Activated effector memory CD4-positive, alpha-beta T cell treated with Interleukin-2 at 50 U/mL for 16 hours (primary cell): ENCODE data around the gene ACYP1.
"Not testable (repeated sequence)": the region's sequence is repeated elsewhere in the genome, so short reads cannot be mapped to it uniquely, and the experiment has no call there.

Experiments used
- DNase-seq: peaks from one replicate; pipeline ENCODE4 v3.0.0-alpha.2; 2020

Gene ACYP1

DNA sequence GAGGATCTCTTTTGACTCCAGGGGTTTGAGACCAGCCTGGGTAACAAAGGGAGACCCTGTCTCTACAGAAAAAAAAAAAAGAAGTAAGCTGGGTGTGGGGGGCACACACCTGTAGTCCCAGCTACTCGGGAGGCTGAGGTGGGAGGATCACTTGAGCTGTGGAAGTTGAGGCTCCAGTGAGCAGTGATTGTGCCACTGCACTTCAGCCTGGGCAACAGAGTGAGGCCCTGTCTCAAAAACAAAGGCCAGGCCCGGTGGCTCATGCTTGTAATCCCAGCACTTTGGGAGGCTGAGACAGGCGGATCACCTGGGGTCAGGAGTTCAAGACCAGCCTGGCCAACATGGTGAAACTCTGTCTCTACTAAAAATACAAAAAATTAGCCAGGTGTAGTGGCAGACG lies 3.9 kb upstream of the ACYP1 start:
- not testable (repeated sequence) for DNase-seq

GRCh38 chr14:75067212-75067611 lies 3.4 kb upstream of the ACYP1 start:
- no peak for DNase-seq

GRCh38 chr14:75066691-75067090 lies 2.9 kb upstream of the ACYP1 start:
- DNase-seq, result no peak

DNA sequence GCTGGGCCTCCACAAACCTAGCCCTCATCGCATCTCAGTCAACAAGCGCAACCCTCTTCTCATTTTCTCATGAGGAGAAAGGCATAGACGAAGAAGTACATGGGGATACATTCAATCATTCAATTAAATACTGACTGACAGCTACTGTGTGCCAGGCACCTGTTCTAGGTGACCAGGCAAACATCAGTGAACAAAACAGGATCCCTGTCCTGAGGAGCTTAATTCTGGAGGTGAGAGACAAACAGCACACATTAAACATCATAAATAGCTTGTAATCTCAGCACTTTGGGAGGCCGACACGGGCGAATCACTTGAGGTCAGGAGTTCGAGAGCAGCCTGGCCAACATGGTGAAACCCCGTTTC lies 362 bp upstream of the ACYP1 start:
- DNase-seq, result no peak

- DNase-seq, result no peak
Observed at GRCh38 chr14:75063013-75063412, 811 bp downstream of the ACYP1 start.

- DNase-seq, result no peak
Observed at GRCh38 chr14:75060420-75060819, 3.4 kb downstream of the ACYP1 start.

DNA sequence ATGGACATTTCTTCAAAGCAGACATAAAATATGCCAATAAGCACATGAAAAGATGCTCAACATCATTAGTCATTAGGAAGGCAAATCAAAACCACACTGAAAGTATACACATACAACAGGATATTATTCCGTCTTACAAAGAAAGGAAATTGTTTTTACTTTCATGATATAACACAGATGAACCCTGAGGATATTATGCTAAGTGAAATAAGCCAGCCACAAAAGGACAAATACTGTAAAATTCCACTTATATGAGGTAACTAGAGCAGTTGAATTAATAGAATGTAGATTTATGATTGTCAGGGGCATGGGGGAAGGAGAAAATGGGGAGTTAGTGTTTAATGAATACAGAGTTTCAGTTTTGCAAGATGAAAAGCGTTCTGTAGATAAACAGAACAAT lies 4.2 kb downstream of the ACYP1 start:
- no peak for DNase-seq

DNA sequence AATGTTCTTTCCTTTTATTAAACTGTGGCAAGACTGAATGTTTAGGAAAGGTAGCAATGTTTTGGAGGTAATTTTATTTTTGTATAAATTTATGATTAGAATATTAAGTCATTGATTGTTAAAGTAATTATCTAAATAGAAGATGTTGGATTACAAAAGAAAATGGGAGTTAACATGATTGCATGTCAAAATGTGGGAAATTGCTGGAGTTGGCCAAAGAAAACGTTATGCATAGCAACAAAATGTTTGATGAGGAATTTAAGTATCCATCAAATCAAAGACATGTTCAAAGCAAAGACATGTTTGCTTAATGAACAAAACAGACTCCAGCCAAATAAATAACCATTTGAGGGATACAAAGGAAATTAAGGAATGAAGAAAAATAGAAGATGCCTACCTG lies 9.4 kb downstream of the ACYP1 start:
- DNase-seq, result no peak

GRCh38 chr14:75053396-75054291 lies 10.2 kb downstream of the ACYP1 start:
- DNase-seq, result no peak

- DNase-seq, result no peak
Observed at GRCh38 chr14:75051556-75051899, 12.3 kb downstream of the ACYP1 start.

GRCh38 chr14:75050852-75051555 lies 12.8 kb downstream of the ACYP1 start, which contains the start of gene MLH3:
Gene MLH3, minus strand, starts transcription at chr14:75051467. Its CDS starts 1,812 bp downstream, at chr14:75049655.
- DNase-seq, result peak; percentile 69

GRCh38 chr14:75049731-75050201 lies 14.1 kb downstream of the ACYP1 start:
- DNase-seq, result no peak

DNA sequence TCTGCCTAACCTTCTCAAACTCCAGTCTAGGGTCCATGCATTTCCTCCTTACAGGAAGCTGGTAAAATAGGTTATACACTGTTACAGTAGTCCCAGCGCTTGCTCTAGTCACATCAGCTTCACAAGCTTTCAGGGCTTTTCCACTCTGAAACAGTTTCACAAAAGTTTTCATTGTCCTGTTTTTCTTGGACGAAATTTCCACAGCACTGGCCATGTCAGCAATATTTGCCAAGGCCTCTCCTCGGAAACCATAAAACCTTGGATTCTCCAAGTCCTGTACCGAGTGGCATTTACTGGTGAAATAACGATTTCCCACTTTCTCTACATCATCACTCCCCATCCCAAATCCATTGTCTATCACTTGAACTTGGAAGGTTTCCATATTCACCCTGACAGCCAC lies 14.7 kb downstream of the ACYP1 start:
- no peak for DNase-seq

DNA sequence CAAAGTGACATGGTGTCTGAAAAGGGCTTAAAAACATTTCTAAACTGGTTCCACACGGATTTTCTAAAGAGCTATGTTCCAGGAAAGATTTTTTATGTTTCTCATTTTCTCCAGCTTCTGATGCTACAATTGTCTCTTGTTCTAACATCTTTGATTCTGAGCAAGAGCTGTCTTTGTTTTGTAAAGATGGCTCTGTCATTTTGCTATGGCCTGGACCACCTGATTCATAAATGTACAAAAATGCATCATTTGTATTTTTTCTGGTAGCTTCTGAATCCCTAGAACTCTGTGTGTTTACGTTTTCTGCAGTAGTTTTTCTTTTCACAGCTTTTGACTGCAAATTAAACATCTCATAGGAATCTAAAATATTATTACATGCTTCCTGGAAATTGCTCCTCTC lies 15.7 kb downstream of the ACYP1 start:
- no peak for DNase-seq

- DNase-seq, result no peak
Observed at GRCh38 chr14:75047506-75047905, 16.3 kb downstream of the ACYP1 start.

DNA sequence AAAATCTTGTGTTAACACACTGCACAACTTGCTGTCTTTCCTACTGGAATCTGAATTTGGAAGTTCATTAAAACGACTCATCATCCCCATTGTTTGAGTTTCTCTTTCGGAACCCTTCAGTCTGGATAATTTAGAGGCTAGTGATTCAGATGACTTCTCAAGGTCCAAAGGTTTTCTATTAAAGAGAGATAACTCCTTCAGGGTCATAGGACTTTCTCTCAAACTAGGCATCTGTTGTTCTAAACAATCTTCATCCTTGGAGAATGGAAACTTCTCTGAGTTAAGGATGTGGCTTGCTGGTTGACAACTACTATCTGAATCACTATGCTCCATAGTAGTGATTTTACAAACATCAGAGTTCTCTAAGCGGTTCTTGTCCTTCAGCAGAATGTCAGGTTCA lies 16.9 kb downstream of the ACYP1 start:
- DNase-seq, result no peak

DNA sequence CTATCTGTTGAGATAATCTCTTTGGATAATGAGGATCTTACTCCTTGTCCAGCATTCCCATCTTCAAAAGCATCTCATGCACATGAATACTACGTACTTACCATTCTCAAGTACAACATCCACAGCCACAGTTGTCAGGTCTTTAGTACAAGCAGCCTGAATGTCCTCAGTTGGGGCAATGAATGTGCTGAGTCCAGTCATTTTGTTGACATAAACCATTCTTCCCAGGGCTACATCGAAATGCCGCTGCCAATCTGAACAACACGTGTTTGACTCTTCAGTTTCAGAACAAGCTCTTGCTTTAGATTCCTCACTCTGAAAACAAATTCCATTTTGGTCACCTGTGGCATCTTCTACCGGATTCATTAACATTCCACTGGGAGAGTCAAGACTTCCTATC lies 17.5 kb downstream of the ACYP1 start:
- no peak for DNase-seq

GRCh38 chr14:75044752-75045151 lies 19.1 kb downstream of the ACYP1 start:
- DNase-seq, result no peak

DNA sequence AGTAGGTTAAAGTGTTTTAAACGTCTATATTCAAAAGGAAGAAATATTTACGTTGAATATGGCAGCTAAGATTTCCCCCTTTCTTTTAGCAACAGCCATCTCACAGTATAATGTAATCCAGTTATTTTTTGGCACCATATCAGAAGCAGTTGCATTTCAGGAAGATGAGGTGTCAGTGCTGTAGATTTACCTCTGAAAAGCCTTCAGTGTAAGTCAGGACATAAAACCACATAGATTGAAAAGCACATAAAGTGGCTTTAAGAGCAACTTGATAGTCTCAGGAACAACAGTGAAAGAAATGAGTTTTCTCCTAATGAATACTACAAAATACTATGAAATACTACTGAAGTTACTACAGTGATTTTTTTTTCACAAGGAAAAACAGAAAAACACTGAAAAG lies 19.5 kb downstream of the ACYP1 start:
- DNase-seq, result no peak

- no peak for DNase-seq
Observed at GRCh38 chr14:75042035-75042434, 21.8 kb downstream of the ACYP1 start.

DNA sequence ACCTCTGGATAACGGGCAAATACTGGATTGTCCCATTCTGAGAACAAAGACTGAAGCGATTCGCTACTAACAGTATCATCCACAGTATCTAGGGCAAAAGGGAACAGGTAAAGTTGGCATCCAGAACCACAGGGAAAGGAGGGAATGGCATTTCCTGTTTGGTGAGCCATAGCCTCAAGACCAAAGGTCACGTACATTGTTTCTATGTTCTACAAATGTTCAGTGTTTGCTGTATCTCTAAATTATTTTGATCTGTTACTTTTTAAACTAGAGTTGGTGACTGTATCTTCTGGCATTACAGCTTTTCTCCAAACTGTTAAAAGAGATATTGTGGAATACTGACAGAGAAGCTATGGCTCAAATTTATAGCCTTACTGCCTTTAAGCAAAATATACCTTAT lies 22.2 kb downstream of the ACYP1 start:
- no peak for DNase-seq

DNA sequence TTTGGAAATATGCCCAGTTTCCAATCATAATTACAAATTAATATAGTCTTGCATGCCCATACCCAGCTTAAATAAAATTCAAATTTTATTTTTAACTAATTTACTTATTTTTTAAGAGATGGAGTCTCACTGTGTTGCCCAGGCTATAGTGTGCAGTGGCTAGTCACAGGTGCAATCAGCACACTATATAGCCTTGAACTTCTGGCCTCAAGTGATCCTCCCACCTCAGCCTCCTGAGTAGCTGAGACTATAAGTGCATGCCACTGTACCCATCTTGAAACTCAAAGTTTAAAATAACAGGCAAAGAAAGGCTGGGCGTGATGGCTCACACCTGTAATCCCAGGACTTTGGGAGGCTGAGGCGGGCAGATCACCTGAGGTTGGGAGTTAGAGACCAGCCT lies 22.9 kb downstream of the ACYP1 start:
- no peak for DNase-seq

DNA sequence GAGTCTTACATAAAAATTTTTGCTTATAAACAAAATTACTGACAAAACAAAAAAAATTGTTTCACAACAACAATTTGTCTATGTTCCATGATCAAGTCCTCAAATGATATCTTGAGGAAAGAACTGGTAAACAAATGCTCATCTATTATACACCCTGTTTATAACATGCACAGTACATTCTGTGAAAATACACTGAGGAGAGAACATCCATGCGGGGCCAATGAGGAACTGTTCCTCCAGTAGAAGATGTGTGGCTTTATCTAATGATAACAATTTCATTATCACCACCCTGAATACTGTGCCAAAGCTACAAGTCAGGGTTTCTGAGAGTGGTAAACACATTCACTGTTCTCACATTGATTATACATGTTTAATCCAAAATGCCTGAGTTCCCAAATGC lies 23.3 kb downstream of the ACYP1 start:
- no peak for DNase-seq

DNA sequence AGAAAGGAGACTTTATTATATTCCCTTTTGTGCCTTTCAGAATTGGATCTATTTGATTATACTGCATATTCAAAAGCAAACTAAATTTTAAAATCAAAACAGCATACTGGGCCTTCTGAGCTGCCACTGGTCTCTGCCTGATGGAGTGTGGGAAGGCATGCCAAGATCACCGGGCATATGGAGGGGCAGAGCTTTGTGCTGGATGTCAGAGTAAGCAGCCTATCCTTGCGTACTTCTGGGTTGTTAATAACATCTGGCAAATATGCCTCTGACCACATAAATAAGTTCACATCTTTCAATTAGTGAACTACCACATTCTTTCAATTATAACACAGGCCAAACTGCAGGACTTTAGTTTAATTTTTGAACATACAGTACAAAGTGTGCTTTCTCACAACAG lies 30.9 kb downstream of the ACYP1 start:
- no peak for DNase-seq
